ENCODE results near the gene ZDHHC12.

ZDHHC12 gene, protein sequence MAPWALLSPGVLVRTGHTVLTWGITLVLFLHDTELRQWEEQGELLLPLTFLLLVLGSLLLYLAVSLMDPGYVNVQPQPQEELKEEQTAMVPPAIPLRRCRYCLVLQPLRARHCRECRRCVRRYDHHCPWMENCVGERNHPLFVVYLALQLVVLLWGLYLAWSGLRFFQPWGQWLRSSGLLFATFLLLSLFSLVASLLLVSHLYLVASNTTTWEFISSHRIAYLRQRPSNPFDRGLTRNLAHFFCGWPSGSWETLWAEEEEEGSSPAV

DNA sequence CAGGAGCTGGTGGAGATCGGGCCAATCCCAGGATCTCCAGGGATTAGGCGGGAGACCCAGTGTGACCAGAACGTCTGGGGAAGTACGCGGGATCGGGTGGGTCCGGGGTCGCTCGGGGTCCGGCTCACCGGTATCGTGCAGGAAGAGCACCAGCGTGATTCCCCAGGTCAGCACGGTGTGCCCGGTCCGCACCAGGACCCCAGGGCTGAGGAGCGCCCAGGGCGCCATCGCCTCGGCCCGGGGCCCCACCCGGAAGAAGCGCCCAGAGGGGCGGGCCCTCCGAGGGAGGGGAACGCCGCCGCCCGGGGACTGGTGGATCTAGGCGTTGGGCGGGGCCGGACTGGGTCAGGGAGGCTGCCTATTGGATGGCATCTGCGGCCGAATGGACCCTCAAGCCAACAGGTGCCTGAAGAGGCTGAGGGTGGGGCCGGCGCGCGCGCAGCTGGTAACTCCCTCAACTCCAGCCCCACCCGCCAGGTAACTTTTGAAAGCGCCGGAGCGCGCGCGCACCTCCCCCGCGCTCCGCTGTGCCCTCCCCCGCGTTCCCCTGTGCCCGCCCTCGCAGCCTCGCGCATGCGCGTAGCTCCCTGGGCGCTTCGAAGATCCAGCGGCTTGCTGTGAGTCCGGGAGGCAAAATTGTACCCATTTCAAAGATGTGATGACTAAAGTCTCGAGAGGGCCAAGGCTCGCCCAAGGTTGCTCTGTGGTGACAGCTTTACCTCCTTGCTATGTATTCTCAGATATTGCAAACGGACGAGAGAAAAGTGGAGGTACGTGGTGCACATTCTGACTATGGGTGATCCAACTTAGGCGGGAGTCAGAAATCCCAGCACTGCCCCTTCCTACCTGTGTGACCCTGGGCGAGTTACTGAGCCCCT, at the start of gene ZDHHC12:
Gene ZDHHC12, minus strand, starts transcription at position 262 of the 878 bp plus-strand sequence. Its CDS starts 34 bp downstream, at position 228.
- H3K27ac ChIP-seq: peak within 1 kb of the TSS; percentile 86
- TF ChIP-seq, protein P1, sequence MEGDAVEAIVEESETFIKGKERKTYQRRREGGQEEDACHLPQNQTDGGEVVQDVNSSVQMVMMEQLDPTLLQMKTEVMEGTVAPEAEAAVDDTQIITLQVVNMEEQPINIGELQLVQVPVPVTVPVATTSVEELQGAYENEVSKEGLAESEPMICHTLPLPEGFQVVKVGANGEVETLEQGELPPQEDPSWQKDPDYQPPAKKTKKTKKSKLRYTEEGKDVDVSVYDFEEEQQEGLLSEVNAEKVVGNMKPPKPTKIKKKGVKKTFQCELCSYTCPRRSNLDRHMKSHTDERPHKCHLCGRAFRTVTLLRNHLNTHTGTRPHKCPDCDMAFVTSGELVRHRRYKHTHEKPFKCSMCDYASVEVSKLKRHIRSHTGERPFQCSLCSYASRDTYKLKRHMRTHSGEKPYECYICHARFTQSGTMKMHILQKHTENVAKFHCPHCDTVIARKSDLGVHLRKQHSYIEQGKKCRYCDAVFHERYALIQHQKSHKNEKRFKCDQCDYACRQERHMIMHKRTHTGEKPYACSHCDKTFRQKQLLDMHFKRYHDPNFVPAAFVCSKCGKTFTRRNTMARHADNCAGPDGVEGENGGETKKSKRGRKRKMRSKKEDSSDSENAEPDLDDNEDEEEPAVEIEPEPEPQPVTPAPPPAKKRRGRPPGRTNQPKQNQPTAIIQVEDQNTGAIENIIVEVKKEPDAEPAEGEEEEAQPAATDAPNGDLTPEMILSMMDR (conservative IDR thresholded peaks at IDR 0.05): no peak
- TF ChIP-seq ZFX (IDR thresholded peaks at IDR 0.05): no peak

DNA sequence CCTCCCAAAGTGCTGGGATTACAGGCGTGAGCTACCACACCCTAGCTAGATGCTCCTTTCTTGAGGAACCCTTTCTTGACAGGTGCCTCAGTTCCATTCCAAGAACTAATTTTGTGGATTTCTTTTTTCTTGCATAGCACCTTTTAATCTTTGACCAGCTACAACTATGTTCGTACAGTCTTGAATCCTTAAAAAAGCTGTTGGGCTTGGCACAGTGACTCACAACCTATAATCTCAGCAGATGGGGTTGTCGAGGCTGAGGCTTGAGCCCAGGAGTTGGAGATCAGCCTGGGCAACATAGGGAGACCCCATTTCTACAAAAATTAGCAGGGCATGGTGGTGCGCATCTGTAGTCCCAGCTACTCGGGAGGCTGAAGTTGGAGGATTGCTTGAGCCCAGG, 49.1 kb upstream of the ZDHHC12 start:
- TF ChIP-seq ZFX (IDR thresholded peaks at IDR 0.05): no peak
- TF ChIP-seq, protein P1 (conservative IDR thresholded peaks at IDR 0.05): no peak
- H3K27ac ChIP-seq: no peak overlapping the region; the same call in 1 of the 2 replicates

DNA sequence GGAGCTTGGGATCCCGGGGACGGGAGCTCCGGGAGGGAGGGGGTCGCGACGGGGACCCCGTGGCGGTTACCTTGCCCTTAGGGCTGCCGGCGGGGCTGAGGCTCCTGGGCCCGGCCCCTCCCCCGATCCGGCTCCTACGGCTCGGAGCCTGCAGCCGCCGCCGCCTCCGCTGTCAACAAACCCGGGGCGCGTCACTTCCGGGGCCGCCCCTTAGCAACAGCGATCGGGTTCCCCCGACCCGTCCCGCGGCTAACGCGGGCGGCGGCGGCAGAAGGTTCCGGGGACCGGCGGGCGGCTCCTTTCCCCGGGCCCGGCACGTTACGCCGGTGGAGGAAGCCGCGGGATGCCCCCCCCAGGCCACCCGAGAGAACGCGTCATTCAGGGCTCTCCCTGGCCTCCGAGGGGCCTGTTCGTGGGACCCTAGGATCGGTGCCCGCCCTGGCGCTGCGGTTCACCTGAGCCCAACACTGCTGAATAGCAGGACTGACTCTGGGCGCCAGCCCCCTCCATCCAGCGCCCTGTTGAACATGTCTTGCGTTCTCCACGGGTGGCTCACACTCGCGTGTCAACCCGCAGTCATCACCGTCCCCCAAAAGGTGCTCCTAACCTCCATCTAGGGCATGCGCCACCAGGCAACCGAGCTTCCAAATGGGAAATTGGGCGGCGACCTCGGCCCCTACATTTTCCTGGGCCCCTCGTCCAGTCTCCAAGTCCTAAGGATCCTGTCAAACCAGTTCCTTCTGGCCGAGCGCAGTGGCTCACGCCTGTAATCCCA, 48.0 kb upstream of the ZDHHC12 start, which contains the start of gene ZER1:
Gene ZER1, minus strand, starts transcription at position 183 of the 775 bp plus-strand sequence. CDS start 16,362 bp downstream, outside the sequence.
- TF ChIP-seq, protein P1 (conservative IDR thresholded peaks at IDR 0.05): no peak
- TF ChIP-seq ZFX (IDR thresholded peaks at IDR 0.05): 0 out of 2 replicates have a peak, but pooled peaks have one; percentile 40
- H3K27ac ChIP-seq: peak within 1 kb of the TSS; percentile 73

DNA sequence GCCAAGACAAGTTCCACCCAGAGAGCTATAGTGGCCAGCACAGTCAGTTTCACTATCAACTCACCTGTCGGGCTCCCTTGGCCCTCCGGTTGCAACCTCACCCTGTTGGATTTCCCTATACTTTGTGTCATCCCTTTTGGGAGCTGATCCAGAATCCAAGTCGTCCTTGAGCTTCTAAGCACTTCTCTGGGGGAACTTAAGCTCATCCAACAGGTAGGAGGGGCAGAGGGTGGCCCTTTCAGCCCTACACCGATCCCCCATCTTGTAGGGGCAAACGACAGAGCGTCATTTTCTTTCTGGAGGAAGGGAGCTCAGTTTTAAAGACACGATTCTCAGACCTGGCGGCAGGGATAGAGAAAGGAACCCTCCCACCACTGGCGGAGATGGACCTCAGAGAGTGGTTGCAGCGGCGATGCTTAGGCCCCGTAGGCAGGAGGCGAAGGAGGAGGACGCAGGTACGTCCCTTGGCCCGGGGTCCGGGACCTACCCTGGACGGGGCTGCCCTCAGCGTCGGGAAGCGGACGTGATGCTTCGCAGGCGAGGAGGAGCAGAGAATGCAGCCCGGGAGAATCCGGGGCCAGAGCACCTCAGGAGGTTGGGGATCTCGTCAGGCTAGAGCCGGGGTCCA, 47.3 kb upstream of the ZDHHC12 start:
- H3K27ac ChIP-seq: peak overlapping the region; percentile 73
- no peak for TF ChIP-seq ZFX (IDR thresholded peaks at IDR 0.05)
- TF ChIP-seq, protein P1 (conservative IDR thresholded peaks at IDR 0.05): no peak

DNA sequence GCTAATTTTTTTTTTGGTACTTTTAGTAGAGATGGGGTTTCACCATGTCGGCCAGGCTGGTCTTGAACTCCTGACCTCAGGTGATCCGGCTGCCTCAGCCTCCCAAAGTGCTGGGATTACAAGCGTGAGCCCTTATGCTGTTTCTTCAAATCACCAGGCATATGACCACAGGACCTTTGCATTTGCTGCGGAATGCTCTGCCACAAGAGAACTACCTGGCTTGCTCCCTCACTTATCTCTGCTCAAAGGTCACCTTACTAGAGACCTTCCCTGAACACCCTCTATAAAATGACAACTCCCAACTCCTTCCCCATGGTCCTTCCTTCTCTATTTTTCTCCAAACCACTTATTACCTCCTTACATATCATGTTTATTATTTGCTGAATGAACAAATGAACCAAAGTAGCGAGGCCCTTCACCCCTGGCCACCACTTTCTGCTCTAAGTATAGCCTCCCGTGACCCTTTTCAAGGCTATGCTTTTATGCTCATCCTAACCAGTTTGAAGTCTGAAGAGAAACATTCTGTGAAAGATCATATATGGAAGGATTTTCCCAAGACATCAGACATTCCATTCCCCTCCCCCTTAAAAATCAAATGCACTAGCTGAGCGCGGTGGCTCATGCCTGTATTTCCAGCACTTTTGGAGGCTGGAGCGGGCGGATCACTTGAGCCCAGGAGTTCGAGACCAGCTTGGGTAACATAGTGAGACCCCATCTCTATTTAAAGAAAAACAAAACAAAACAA, 46.5 kb upstream of the ZDHHC12 start:
- peak overlapping the region; percentile 73 for H3K27ac ChIP-seq
- TF ChIP-seq ZFX (IDR thresholded peaks at IDR 0.05): no peak
- TF ChIP-seq, protein P1 (conservative IDR thresholded peaks at IDR 0.05): no peak

DNA sequence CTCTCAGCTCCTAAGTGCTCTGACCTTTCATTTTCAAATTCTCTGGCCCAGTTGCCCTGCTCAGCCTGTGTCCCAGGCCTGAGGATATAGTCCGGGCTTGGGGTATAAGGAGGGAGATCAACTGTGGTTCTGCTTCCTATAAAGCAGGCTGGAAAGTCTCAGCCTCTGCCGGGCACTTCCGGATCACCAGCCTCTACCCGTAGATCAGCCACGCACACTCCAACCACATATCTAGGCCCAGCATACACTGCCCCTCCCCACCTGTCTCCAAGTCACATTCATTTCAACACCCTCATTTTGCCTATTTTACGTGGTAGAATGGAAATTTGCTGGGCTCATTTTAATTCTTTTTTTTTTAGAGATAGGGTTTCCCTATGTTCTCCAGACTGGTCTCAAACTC, 44.7 kb upstream of the ZDHHC12 start:
- TF ChIP-seq, protein P1 (conservative IDR thresholded peaks at IDR 0.05): no peak
- no peak for TF ChIP-seq ZFX (IDR thresholded peaks at IDR 0.05)
- no peak overlapping the region for H3K27ac ChIP-seq
